ENCODE measurements around the gene GAREM1. TPM values are rescaled to one million over a fixed set of nuclear protein-coding genes. Genes with fewer than 3 reads are reported as not detected.

Gene GAREM1
- total RNA-seq, 2 donors from 2014 or later, result 12.0 to 15.4 TPM

DNA sequence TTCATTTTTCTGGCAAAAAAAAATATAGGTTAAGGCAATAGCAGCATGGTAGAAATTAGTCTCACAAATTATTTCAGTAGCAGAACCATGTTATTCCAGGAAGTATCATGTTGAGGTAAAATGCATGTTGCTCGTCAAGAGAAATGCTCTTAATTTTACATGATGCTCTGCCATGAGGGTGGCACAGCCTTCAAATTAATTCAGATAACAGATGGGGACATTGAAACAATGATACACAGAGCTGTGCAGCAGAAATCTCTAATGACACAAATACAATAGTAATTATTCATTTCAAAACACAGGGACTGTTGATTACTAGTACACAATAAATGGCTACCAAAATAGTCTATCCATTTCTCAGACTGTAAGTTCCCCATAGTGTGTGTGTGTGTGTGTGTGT is 24.8 kb downstream of the GAREM1 start:
- no peak for DNase-seq (ENCODE audit: low spot score)
- H3K27me3 ChIP-seq (replicated peaks; ENCODE audit: insufficient read depth), result no peaks in the 10 kb centered on the region
- no peak overlapping the region for H3K4me3 ChIP-seq
- no peaks in the 10 kb centered on the region for H3K9me3 ChIP-seq
- ATAC-seq (ENCODE audit: insufficient number of reproducible peaks, low FRiP score, low read depth), result no peak
- peaks cover 4 to 24% of the 10 kb centered on the region in 2 donors for H3K4me1 ChIP-seq (ENCODE audit: control insufficient read depth in 1 of 2, low read depth in 2 of 2)
- H3K27ac ChIP-seq, result no peak overlapping the region
- TF ChIP-seq, protein P1, sequence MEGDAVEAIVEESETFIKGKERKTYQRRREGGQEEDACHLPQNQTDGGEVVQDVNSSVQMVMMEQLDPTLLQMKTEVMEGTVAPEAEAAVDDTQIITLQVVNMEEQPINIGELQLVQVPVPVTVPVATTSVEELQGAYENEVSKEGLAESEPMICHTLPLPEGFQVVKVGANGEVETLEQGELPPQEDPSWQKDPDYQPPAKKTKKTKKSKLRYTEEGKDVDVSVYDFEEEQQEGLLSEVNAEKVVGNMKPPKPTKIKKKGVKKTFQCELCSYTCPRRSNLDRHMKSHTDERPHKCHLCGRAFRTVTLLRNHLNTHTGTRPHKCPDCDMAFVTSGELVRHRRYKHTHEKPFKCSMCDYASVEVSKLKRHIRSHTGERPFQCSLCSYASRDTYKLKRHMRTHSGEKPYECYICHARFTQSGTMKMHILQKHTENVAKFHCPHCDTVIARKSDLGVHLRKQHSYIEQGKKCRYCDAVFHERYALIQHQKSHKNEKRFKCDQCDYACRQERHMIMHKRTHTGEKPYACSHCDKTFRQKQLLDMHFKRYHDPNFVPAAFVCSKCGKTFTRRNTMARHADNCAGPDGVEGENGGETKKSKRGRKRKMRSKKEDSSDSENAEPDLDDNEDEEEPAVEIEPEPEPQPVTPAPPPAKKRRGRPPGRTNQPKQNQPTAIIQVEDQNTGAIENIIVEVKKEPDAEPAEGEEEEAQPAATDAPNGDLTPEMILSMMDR (IDR thresholded peaks at IDR 0.05), result no peak
- no peaks in the 10 kb centered on the region for H3K36me3 ChIP-seq

DNA sequence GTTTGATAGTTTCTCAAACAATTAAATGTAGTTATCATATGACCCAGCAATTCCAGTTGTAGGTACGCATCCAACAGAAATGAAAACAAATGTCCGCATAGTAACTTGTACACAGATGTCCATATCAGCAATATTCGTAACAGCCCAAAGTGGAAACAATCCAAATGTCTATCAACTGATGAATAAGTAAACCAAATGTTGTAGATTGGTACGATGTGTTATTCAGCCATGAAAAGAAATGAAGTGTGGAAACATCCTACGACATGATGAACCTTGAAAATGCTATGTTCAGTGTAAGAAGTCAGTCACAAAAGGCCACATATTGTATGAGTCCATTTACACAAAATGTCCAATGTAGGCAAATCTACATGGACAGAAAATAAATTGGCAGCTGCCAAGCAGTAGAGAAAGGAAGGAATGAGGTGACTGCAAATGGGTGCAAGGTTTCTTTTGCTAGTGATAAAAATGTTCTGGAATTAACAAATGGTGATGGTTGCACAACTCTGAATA is 26.9 kb downstream of the GAREM1 start:
- no peak for ATAC-seq (ENCODE audit: insufficient number of reproducible peaks, low FRiP score, low read depth)
- H3K9me3 ChIP-seq, result no peaks in the 10 kb centered on the region
- H3K27me3 ChIP-seq (replicated peaks; ENCODE audit: insufficient read depth), result no peaks in the 10 kb centered on the region
- peaks cover 4 to 27% of the 10 kb centered on the region in 2 donors for H3K4me1 ChIP-seq (ENCODE audit: control insufficient read depth in 1 of 2, low read depth in 2 of 2)
- DNase-seq (ENCODE audit: low spot score), result no peak
- H3K36me3 ChIP-seq, result no peaks in the 10 kb centered on the region
- TF ChIP-seq, protein P1 (IDR thresholded peaks at IDR 0.05), result no peak
- no peak overlapping the region for H3K4me3 ChIP-seq
- H3K27ac ChIP-seq, result no peak overlapping the region

DNA sequence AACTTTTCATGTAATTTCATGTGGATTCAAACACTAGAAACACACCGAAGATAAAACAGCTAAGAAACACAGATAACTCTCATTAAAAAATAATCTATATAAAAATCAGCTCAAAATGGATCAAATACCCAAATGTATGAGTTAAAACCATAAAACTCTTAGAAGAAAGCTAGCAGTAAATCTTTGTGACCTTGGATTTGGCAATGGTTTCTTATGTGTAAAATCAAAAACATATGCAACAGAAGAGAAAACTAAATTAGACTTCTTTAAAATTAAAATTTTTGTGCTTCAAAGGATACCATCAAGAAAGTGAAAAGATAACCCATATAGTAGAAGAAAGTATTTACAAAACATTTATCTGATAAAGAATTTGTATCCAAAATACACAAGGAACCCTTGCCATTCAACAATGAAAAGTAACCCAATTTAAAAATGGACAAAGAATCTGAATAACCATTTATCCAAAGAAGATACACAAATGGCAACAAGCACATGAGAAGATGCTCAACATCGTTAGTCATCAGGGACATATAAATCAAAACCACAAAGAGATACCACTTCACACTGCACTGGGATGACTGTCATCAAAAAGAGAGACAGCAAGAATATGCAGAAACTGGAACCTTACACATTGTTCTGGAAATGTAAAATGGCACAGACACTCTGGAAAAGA is 27.5 kb downstream of the GAREM1 start:
- DNase-seq (ENCODE audit: low spot score), result no peak
- Histone ChIP-seq H3K27me3 (replicated peaks; ENCODE audit: insufficient read depth) (no peaks in the 10 kb centered on the region), H3K27ac (no peak overlapping the region), H3K9me3 (no peaks in the 10 kb centered on the region), H3K4me1 (ENCODE audit: control insufficient read depth in 1 of 2, low read depth in 2 of 2) (peaks cover 6 to 33% of the 10 kb centered on the region in 2 donors), H3K36me3 (no peaks in the 10 kb centered on the region), H3K4me3 (no peak overlapping the region)
- TF ChIP-seq, protein P1 (IDR thresholded peaks at IDR 0.05), result no peak
- ATAC-seq (ENCODE audit: insufficient number of reproducible peaks, low FRiP score, low read depth), result no peak

DNA sequence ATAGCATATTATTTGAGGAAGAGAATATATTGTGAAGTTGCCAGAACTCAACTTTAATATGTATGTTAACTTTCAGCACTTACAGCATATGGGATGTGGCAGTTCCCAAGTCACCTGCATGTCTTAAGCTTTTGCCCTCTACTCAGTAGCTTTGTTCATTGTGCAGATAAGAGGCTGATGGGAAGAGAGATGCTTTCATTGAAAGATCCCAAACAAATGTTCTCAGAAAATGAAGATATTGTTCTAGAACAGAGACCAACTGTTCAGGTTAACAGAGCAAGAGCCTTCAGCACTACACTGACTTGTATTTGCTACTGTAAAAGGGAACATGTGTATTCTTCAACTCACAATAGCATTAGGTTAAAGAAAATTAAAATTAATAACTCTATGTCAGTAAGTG is 28.1 kb downstream of the GAREM1 start:
- Histone ChIP-seq H3K9me3 (no peaks in the 10 kb centered on the region), H3K4me1 (ENCODE audit: control insufficient read depth in 1 of 2, low read depth in 2 of 2) (peaks cover 10 to 39% of the 10 kb centered on the region in 2 donors), H3K4me3 (no peak overlapping the region), H3K27ac (no peak overlapping the region), H3K27me3 (replicated peaks; ENCODE audit: insufficient read depth) (no peaks in the 10 kb centered on the region), H3K36me3 (no peaks in the 10 kb centered on the region)
- ATAC-seq (ENCODE audit: insufficient number of reproducible peaks, low FRiP score, low read depth), result no peak
- TF ChIP-seq, protein P1 (IDR thresholded peaks at IDR 0.05), result no peak
- no peak for DNase-seq (ENCODE audit: low spot score)

DNA sequence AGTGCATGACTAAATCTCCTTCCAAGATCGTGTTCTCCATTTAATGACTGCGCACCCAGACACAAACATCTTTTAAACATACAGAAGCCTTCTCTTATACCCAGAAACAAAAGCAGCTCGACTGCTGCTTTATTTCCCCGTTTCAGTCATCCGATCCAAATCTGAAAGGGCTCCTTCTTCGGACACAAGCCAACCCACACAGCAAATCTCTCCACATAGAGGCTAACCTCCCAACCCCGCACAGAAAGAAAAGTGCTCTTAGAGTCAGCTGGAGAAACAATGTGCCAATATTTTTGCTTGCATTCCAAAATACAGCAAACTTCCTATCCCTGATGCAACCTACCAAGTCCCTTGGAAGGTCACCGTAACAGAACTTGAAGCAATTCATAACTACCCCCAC is 29.1 kb downstream of the GAREM1 start:
- Histone ChIP-seq H3K9me3 (no peaks in the 10 kb centered on the region), H3K27ac (no peak overlapping the region), H3K4me3 (peak overlapping the region; percentile 45), H3K27me3 (replicated peaks; ENCODE audit: insufficient read depth) (no peaks in the 10 kb centered on the region), H3K36me3 (no peaks in the 10 kb centered on the region), H3K4me1 (ENCODE audit: control insufficient read depth in 1 of 2, low read depth in 2 of 2) (peaks cover 14 to 50% of the 10 kb centered on the region in 2 donors)
- TF ChIP-seq, protein P1 (IDR thresholded peaks at IDR 0.05), result no peak
- no peak for DNase-seq (ENCODE audit: low spot score)
- no peak for ATAC-seq (ENCODE audit: insufficient number of reproducible peaks, low FRiP score, low read depth)
